ENCODE measurements around the gene HOXA6. TPM values are rescaled to one million over a fixed set of nuclear protein-coding genes. Genes with fewer than 3 reads are reported as not detected.

HOXA6 gene
- total RNA-seq, 2 experiments from 2014 or later, result 4.1 to 12.0 TPM

- Histone ChIP-seq H2AFZ (ENCODE audit: low read length) (no peak overlapping the region), H3K79me2 (ENCODE audit: insufficient read depth, low read depth, low read length) (no peaks in the 10 kb centered on the region), H4K20me1 (ENCODE audit: insufficient read depth, low read length) (no peaks in the 10 kb centered on the region), H3K9me2 (ENCODE audit: insufficient read depth, low read length) (no peaks in the 10 kb centered on the region), H3K4me3 (ENCODE audit: low read depth, low read length, poor library complexity, severe bottlenecking) (no peak overlapping the region), H3K4me2 (ENCODE audit: low read length) (no peak overlapping the region), H3K9me3 (ENCODE audit: low read length) (no peaks in the 10 kb centered on the region), H3K27ac (ENCODE audit: low read depth, low read length, poor library complexity, severe bottlenecking) (no peak overlapping the region), H3K4me1 (ENCODE audit: insufficient read depth, low read length, poor library complexity, severe bottlenecking) (peaks cover 26% of the 10 kb centered on the region), H3K36me3 (ENCODE audit: insufficient read depth, low read length) (no peaks in the 10 kb centered on the region)
- ChIA-PET CTCF (ENCODE audit: unreplicated experiment) (no interaction called here), POLR2A (no interaction called here)
- TF ChIP-seq CTCF (conservative IDR thresholded peaks at IDR 0.05; ENCODE audit: low read length), result no peak
- no peak for TF ChIP-seq EZH2phosphoT487 (IDR thresholded peaks at IDR 0.05; ENCODE audit: borderline replicate concordance, low read depth, low read length)
- no peak for DNase-seq (ENCODE audit: low spot score)
- intact Hi-C loops (cut with micrococcal nuclease; ENCODE audit: unreplicated experiment), result loop anchor here (10.0 kb wide), 1 partner anchor 1263 kb away; no protein-coding TSS in a partner anchor
- BruUV-seq (replicated peaks), result no TSS peak
Observed at GRCh38 chr7:27157702-27158431, 10.3 kb upstream of the HOXA6 start.

- Histone ChIP-seq H3K36me3 (ENCODE audit: insufficient read depth, low read length) (no peaks in the 10 kb centered on the region), H3K4me1 (ENCODE audit: insufficient read depth, low read length, poor library complexity, severe bottlenecking) (peaks cover 30% of the 10 kb centered on the region), H3K79me2 (ENCODE audit: insufficient read depth, low read depth, low read length) (no peaks in the 10 kb centered on the region), H2AFZ (ENCODE audit: low read length) (peak overlapping the region; percentile 99; the same call in 1 of the 2 replicates), H3K4me3 (ENCODE audit: low read depth, low read length, poor library complexity, severe bottlenecking) (no peak overlapping the region), H4K20me1 (ENCODE audit: insufficient read depth, low read length) (no peaks in the 10 kb centered on the region), H3K9me3 (ENCODE audit: low read length) (no peaks in the 10 kb centered on the region), H3K4me2 (ENCODE audit: low read length) (0 out of 2 replicates have a peak overlapping the region, but pooled peaks have one; percentile 84), H3K9me2 (ENCODE audit: insufficient read depth, low read length) (no peaks in the 10 kb centered on the region), H3K27ac (ENCODE audit: low read depth, low read length, poor library complexity, severe bottlenecking) (no peak overlapping the region)
- ChIA-PET CTCF (ENCODE audit: unreplicated experiment) (no interaction called here), POLR2A (no interaction called here)
- no TSS peak for BruUV-seq (replicated peaks)
- no peak for DNase-seq (ENCODE audit: low spot score)
- intact Hi-C loops (cut with micrococcal nuclease; ENCODE audit: unreplicated experiment), result loop anchor here (10.0 kb wide), 1 partner anchor 1262 kb away; no protein-coding TSS in a partner anchor
- TF ChIP-seq CTCF (conservative IDR thresholded peaks at IDR 0.05; ENCODE audit: low read length) (no peak), EZH2phosphoT487 (IDR thresholded peaks at IDR 0.05; ENCODE audit: borderline replicate concordance, low read depth, low read length) (no peak)
Observed at GRCh38 chr7:27156916-27157701, 9.5 kb upstream of the HOXA6 start.
